Left ventricle myocardium superior (tissue), 1 donor: ENCODE results near the gene CORO1C. TPM values are rescaled to one million over a fixed set of nuclear protein-coding genes. Genes with fewer than 3 reads are reported as not detected.

Experiments used
- ATAC-seq: fragments of 200-7000 bp; cut with Tn5 transposase; one replicate; pipeline ENCODE4 v1.9.1; 2020; ENCODE audit warnings: mild to moderate bottlenecking, moderate library complexity
- DNase-seq: peaks from one replicate; pipeline ENCODE4 v3.0.0-alpha.2; 2020
- intact Hi-C: fragments of 100-400 bp; cut with micrococcal nuclease; formaldehyde crosslinking; loops from one replicate; pipeline ENCODE4 v1.11.0; 2022
- total RNA-seq: library from RNA; stranded (reverse); fragmentation: NEBNext Ultra II Directional; extraction: Animal tissue kit (Norgen Biotek cat#: 25700); gene quantifications from one replicate; pipeline ENCODE4 v1.2.1, GENCODE V29; 2021
- donor health status: DM: no; HTN: yes; CAD: no; lungs with severe emphysema.

The CORO1C gene
- total RNA-seq, 1 donor from 2014 or later, result 68.0 TPM

GRCh38 chr12:108729612-108730364, 1.5 kb downstream of the CORO1C start:
- ATAC-seq (no peak), DNase-seq (no peak)
- intact Hi-C loops, result loop anchor here (5.0 kb wide), 1 partner anchor 37 kb away; no protein-coding TSS in a partner anchor

GRCh38 chr12:108728820-108729611, 2.3 kb downstream of the CORO1C start:
- intact Hi-C loops, result loop anchor here (5.0 kb wide), 1 partner anchor 37 kb away; no protein-coding TSS in a partner anchor
- ATAC-seq (no peak), DNase-seq (no peak)

GRCh38 chr12:108727868-108728735, 3.2 kb downstream of the CORO1C start:
- intact Hi-C loops, result loop anchor here (5.0 kb wide), 1 partner anchor 36 kb away; no protein-coding TSS in a partner anchor
- DNase-seq (no peak), ATAC-seq (no peak)

- intact Hi-C loops, result loop anchor here (5.0 kb wide), 1 partner anchor 35 kb away; no protein-coding TSS in a partner anchor
- ATAC-seq, result no peak
- DNase-seq, result no peak
Measured at GRCh38 chr12:108727161-108727560, 4.2 kb downstream of the CORO1C start.

GRCh38 chr12:108724890-108725151, 6.5 kb downstream of the CORO1C start:
- DNase-seq (no peak), ATAC-seq (no peak)
- intact Hi-C loops, result loop anchor here (5.0 kb wide), 1 partner anchor 33 kb away; no protein-coding TSS in a partner anchor

- intact Hi-C loops, result no loop called here
- ATAC-seq (peak; percentile 44), DNase-seq (no peak)
Measured at GRCh38 chr12:108724054-108724889, 7.0 kb downstream of the CORO1C start.

- no peak for DNase-seq
- intact Hi-C loops, result no loop called here
- ATAC-seq, result peak; percentile 51
Measured at GRCh38 chr12:108722992-108723766, 8.1 kb downstream of the CORO1C start.

GRCh38 chr12:108722463-108722862, 8.9 kb downstream of the CORO1C start:
- DNase-seq (no peak), ATAC-seq (no peak)
- intact Hi-C loops, result no loop called here

- no peak for ATAC-seq
- DNase-seq, result no peak
- intact Hi-C loops, result no loop called here
Measured at GRCh38 chr12:108721824-108722223, 9.5 kb downstream of the CORO1C start.

- intact Hi-C loops, result no loop called here
- ATAC-seq, result peak; percentile 33
- DNase-seq, result no peak
Measured at GRCh38 chr12:108720757-108721514, 10.4 kb downstream of the CORO1C start.

- ATAC-seq, result peak; percentile 13
- intact Hi-C loops, result no loop called here
- no peak for DNase-seq
Measured at GRCh38 chr12:108717243-108717642, 14.1 kb downstream of the CORO1C start.

GRCh38 chr12:108714866-108715265, 16.5 kb downstream of the CORO1C start:
- no peak for DNase-seq
- intact Hi-C loops, result no loop called here
- ATAC-seq, result no peak

- ATAC-seq (no peak), DNase-seq (no peak)
- intact Hi-C loops, result no loop called here
Measured at GRCh38 chr12:108713471-108713870, 17.8 kb downstream of the CORO1C start.

GRCh38 chr12:108712925-108713203, 18.5 kb downstream of the CORO1C start:
- DNase-seq (no peak), ATAC-seq (no peak)
- intact Hi-C loops, result no loop called here

GRCh38 chr12:108712165-108712924, 19.0 kb downstream of the CORO1C start:
- DNase-seq (no peak), ATAC-seq (peak; percentile 18)
- intact Hi-C loops, result no loop called here

- DNase-seq, result no peak
- ATAC-seq, result no peak
- intact Hi-C loops, result no loop called here
Measured at GRCh38 chr12:108711489-108712164, 19.7 kb downstream of the CORO1C start.
